GM23338 (cell line): Measurements from ENCODE around the gene USP24. TPM values are rescaled to one million over a fixed set of nuclear protein-coding genes. Genes with fewer than 3 reads are reported as not detected.

Experiments
- ATAC-seq: fragments of 200-7000 bp; cut with Tn5 transposase; 3 replicates; pipeline ENCODE4 v1.9.1; 2020
- DNase-seq: peaks from one replicate; pipeline ENCODE4 v3.0.0-alpha.2; 2015; ENCODE audit warnings: low spot score
- H2AFZ ChIP-seq: fragments of 200-600 bp; sonication (generic); 2 replicates; pipeline ENCODE4 v1.8.0; 2016; ENCODE audit warnings: antibody characterized with exemption, mild to moderate bottlenecking, moderate library complexity
- H3F3A ChIP-seq: fragments of 200-600 bp; sonication (generic); replicated peaks from 2 replicates; pipeline ENCODE4 v1.8.0; 2017; ENCODE audit warnings: antibody characterized with exemption, mixed run types, low read depth
- H3K27ac ChIP-seq: fragments of 200-600 bp; sonication (generic); 2 replicates; pipeline ENCODE4 v1.6.1; 2016; ENCODE audit warnings: low read depth
- H3K27me3 ChIP-seq: fragments of 200-600 bp; sonication (generic); 2 replicates; pipeline ENCODE4 v1.8.0; 2016; ENCODE audit warnings: mild to moderate bottlenecking, mixed run types, moderate library complexity; ENCODE audit not compliant: insufficient read depth
- H3K36me3 ChIP-seq: fragments of 200-600 bp; sonication (generic); 2 replicates; pipeline ENCODE4 v1.8.0; 2016; ENCODE audit warnings: mild to moderate bottlenecking; ENCODE audit not compliant: insufficient read depth
- H3K4me1 ChIP-seq: fragments of 200-600 bp; sonication (generic); 2 replicates; pipeline ENCODE4 v1.8.0; 2016; ENCODE audit warnings: mild to moderate bottlenecking, moderate library complexity; ENCODE audit not compliant: insufficient read depth
- H3K4me2 ChIP-seq: fragments of 200-600 bp; sonication (generic); 2 replicates; pipeline ENCODE4 v1.7.1; 2017; ENCODE audit warnings: mixed run types
- H3K4me3 ChIP-seq: fragments of 200-600 bp; sonication (generic); 2 replicates; pipeline ENCODE4 v1.6.1; 2016; ENCODE audit warnings: mixed run types
- H3K79me2 ChIP-seq: fragments of 200-600 bp; sonication (generic); replicated peaks from 2 replicates; pipeline ENCODE4 v1.8.0; 2017; ENCODE audit warnings: mild to moderate bottlenecking; ENCODE audit not compliant: insufficient read depth
- H3K9me2 ChIP-seq: fragments of 200-600 bp; sonication (generic); 2 replicates; pipeline ENCODE4 v1.8.0; 2017; ENCODE audit not compliant: insufficient read depth
- H4K20me1 ChIP-seq: fragments of 200-600 bp; sonication (generic); replicated peaks from 2 replicates; pipeline ENCODE4 v1.8.0; 2017; ENCODE audit warnings: mild to moderate bottlenecking; ENCODE audit not compliant: insufficient read depth
- H3K27ac Mint-ChIP-seq: 2 replicates; pipeline ENCODE4 v1.8.0; 2020; ENCODE audit warnings: inconsistent platforms, mild to moderate bottlenecking, moderate library complexity, mixed read lengths
- H3K27me3 Mint-ChIP-seq: 3 replicates; pipeline ENCODE4 v1.8.0; 2022; ENCODE audit warnings: low read depth, mild to moderate bottlenecking, moderate library complexity, mixed read lengths, inconsistent platforms; ENCODE audit not compliant: insufficient read depth, poor library complexity
- H3K36me3 Mint-ChIP-seq: 3 replicates; pipeline ENCODE4 v1.8.0; 2021; ENCODE audit warnings: low read depth, mild to moderate bottlenecking, inconsistent platforms, moderate library complexity, mixed read lengths
- H3K4me1 Mint-ChIP-seq: 3 replicates; pipeline ENCODE4 v1.8.0; 2020; ENCODE audit warnings: mild to moderate bottlenecking, inconsistent platforms, mixed read lengths
- H3K4me3 Mint-ChIP-seq: 3 replicates; pipeline ENCODE4 v1.8.0; 2021; ENCODE audit warnings: moderate library complexity, mild to moderate bottlenecking, inconsistent platforms, mixed read lengths
- H3K9me3 Mint-ChIP-seq: 3 replicates; pipeline ENCODE4 v1.8.0; 2020; ENCODE audit warnings: moderate library complexity, mild to moderate bottlenecking, inconsistent platforms, mixed read lengths
- CREB1 ChIP-seq: fragments of 250-450 bp; sonication (Bioruptor Pico); IDR thresholded peaks from 2 replicates; pipeline ENCODE4 v1.5.0; 2020; ENCODE audit warnings: low read depth, mild to moderate bottlenecking, moderate library complexity
- EZH2 ChIP-seq: fragments of 200-600 bp; sonication (generic); IDR thresholded peaks from one replicate; pipeline ENCODE4 v1.8.0; 2017; ENCODE audit warnings: antibody characterized with exemption, mild to moderate bottlenecking, low read depth; ENCODE audit not compliant: unreplicated experiment
- EZH2phosphoT487 ChIP-seq: fragments of 200-600 bp; sonication (generic); IDR thresholded peaks from one replicate; pipeline ENCODE4 v1.8.1; 2018; ENCODE audit warnings: antibody characterized with exemption; ENCODE audit not compliant: unreplicated experiment
- JUNB ChIP-seq: IDR thresholded peaks from one replicate; pipeline ENCODE4 v1.6.1; 2016; ENCODE audit warnings: antibody characterized with exemption; ENCODE audit not compliant: unreplicated experiment
- NANOG ChIP-seq: IDR thresholded peaks from 2 replicates; pipeline ENCODE4 v1.6.1; 2016; ENCODE audit warnings: antibody characterized with exemption, borderline replicate concordance
- POLR2AphosphoS5 ChIP-seq: IDR thresholded peaks from 2 replicates; pipeline ENCODE4 v1.6.1; 2016; ENCODE audit warnings: antibody characterized with exemption, low read depth
- STAT1 ChIP-seq: IDR thresholded peaks from one replicate; pipeline ENCODE4 v1.6.1; 2016; ENCODE audit warnings: antibody characterized with exemption; ENCODE audit not compliant: unreplicated experiment
- ZNF114 ChIP-seq: fragments of 250-450 bp; sonication (Bioruptor Pico); IDR thresholded peaks from 2 replicates; pipeline ENCODE4 v1.5.0; 2020; ENCODE audit warnings: mild to moderate bottlenecking, moderate library complexity
- ZNF331 ChIP-seq: fragments of 250-450 bp; sonication (Bioruptor Pico); IDR thresholded peaks from 2 replicates; pipeline ENCODE4 v1.5.0; 2020; ENCODE audit warnings: low read depth, mild to moderate bottlenecking, moderate library complexity
- polyA plus RNA-seq: library from polyadenylated mRNA; unstranded; fragments of >200 nt; fragmentation: Nextera tagmentation; extraction: Ambion mirVana; gene quantifications from 2 replicates; pipeline ENCODE4 v1.2.1, GENCODE V29; 2016
- total RNA-seq: library from RNA; depleted of rRNA; stranded (reverse); fragments of >200 nt; shearing (Covaris generic); gene quantifications from 2 replicates; pipeline ENCODE4 v1.2.3, GENCODE V29; 2014
- TF ChIP-seq, protein P1 (sequence below): fragments of 250-450 bp; sonication (Bioruptor Pico); IDR thresholded peaks from 2 replicates; pipeline ENCODE4 v1.5.0; 2020; ENCODE audit warnings: mild to moderate bottlenecking, moderate library complexity
- TF ChIP-seq, protein P2 (sequence below): IDR thresholded peaks from 2 replicates; pipeline ENCODE4 v1.6.1; 2016; ENCODE audit warnings: antibody characterized with exemption
- TF ChIP-seq, protein P3 (sequence below), 2 experiments: fragments of 200-600 bp in 1 of 2; sonication (generic) in 1 of 2; conservative IDR thresholded peaks; 2 replicates each; pipeline versions ENCODE4 v1.5.1 to v1.6.1; 2016 to 2017; ENCODE audit warnings: antibody characterized with exemption in 2 of 2, low read depth in 2 of 2, mild to moderate bottlenecking in 2 of 2, moderate library complexity in 1 of 2

The USP24 gene
- total and polyA plus RNA-seq, 2 experiments from 2014 or later, result 12.1 to 32.6 TPM

DNA sequence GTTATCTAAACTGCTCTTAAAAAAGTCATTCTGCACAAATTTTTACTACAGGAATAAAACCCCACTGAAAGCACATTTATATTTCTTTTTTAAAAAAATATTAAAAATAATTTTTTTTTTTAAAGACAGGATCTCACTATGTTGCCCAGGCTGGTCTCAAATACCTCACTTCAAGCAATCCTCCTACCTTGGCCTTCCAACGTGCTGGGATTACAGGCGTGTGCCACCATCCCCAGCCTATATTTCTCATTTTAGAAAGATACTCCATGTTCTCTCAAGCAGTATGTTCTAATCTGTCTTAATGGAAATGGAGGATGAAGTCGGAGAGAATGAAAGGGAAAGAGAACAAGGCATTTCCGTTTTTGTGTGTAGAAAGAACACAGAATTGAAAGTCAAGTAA, 17.1 kb downstream of the USP24 start:
- no peak overlapping the region for H3K27ac ChIP-seq
- H4K20me1 ChIP-seq, result peaks cover 8% of the 10 kb centered on the region

DNA sequence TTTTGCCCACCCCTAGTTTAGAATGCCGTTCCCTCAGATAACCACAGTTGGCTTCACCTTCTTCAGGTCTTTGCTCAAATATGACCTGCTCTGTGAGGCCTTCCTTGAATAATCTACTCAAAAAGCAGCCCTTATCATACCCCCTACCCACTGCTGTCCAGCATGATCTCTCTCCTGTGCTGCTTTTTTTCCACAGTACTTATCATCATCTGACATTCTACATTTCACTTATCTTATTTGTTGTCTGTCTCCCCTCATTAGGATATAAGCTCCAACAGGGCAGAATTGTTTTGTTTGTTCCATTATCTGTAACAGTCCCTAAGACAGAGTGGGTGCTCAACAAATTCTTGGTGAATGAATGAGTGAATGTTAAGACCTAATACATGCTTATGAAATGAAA, 18.1 kb downstream of the USP24 start:
- Histone ChIP-seq H4K20me1 (peaks cover 2% of the 10 kb centered on the region), H3K4me3 (no peak overlapping the region)
- DNase-seq, result no peak
- no peak for TF ChIP-seq JUNB
- TF ChIP-seq NANOG, result no peak
- TF ChIP-seq, protein P1, sequence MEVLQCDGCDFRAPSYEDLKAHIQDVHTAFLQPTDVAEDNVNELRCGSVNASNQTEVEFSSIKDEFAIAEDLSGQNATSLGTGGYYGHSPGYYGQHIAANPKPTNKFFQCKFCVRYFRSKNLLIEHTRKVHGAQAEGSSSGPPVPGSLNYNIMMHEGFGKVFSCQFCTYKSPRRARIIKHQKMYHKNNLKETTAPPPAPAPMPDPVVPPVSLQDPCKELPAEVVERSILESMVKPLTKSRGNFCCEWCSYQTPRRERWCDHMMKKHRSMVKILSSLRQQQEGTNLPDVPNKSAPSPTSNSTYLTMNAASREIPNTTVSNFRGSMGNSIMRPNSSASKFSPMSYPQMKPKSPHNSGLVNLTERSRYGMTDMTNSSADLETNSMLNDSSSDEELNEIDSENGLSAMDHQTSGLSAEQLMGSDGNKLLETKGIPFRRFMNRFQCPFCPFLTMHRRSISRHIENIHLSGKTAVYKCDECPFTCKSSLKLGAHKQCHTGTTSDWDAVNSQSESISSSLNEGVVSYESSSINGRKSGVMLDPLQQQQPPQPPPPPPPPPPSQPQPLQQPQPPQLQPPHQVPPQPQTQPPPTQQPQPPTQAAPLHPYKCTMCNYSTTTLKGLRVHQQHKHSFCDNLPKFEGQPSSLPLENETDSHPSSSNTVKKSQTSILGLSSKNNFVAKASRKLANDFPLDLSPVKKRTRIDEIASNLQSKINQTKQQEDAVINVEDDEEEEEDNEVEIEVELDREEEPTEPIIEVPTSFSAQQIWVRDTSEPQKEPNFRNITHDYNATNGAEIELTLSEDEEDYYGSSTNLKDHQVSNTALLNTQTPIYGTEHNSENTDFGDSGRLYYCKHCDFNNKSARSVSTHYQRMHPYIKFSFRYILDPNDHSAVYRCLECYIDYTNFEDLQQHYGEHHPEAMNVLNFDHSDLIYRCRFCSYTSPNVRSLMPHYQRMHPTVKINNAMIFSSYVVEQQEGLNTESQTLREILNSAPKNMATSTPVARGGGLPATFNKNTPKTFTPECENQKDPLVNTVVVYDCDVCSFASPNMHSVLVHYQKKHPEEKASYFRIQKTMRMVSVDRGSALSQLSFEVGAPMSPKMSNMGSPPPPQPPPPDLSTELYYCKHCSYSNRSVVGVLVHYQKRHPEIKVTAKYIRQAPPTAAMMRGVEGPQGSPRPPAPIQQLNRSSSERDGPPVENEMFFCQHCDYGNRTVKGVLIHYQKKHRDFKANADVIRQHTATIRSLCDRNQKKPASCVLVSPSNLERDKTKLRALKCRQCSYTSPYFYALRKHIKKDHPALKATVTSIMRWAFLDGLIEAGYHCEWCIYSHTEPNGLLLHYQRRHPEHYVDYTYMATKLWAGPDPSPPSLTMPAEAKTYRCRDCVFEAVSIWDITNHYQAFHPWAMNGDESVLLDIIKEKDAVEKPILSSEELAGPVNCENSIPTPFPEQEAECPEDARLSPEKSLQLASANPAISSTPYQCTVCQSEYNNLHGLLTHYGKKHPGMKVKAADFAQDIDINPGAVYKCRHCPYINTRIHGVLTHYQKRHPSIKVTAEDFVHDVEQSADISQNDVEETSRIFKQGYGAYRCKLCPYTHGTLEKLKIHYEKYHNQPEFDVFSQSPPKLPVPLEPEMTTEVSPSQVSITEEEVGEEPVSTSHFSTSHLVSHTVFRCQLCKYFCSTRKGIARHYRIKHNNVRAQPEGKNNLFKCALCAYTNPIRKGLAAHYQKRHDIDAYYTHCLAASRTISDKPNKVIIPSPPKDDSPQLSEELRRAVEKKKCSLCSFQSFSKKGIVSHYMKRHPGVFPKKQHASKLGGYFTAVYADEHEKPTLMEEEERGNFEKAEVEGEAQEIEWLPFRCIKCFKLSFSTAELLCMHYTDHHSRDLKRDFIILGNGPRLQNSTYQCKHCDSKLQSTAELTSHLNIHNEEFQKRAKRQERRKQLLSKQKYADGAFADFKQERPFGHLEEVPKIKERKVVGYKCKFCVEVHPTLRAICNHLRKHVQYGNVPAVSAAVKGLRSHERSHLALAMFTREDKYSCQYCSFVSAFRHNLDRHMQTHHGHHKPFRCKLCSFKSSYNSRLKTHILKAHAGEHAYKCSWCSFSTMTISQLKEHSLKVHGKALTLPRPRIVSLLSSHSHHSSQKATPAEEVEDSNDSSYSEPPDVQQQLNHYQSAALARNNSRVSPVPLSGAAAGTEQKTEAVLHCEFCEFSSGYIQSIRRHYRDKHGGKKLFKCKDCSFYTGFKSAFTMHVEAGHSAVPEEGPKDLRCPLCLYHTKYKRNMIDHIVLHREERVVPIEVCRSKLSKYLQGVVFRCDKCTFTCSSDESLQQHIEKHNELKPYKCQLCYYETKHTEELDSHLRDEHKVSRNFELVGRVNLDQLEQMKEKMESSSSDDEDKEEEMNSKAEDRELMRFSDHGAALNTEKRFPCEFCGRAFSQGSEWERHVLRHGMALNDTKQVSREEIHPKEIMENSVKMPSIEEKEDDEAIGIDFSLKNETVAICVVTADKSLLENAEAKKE, result no peak
- TF ChIP-seq EZH2phosphoT487, result no peak
- TF ChIP-seq ZNF114 (CRISPR knock-in tag), result no peak
- TF ChIP-seq, protein P2, sequence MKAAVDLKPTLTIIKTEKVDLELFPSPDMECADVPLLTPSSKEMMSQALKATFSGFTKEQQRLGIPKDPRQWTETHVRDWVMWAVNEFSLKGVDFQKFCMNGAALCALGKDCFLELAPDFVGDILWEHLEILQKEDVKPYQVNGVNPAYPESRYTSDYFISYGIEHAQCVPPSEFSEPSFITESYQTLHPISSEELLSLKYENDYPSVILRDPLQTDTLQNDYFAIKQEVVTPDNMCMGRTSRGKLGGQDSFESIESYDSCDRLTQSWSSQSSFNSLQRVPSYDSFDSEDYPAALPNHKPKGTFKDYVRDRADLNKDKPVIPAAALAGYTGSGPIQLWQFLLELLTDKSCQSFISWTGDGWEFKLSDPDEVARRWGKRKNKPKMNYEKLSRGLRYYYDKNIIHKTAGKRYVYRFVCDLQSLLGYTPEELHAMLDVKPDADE, result no peak
- TF ChIP-seq ZNF331 (CRISPR knock-in tag), result no peak
- no peak for TF ChIP-seq EZH2

More for the DNA sequence above, 17.1 kb downstream of the USP24 start:
- ATAC-seq, result no peak
- no peaks in the 10 kb centered on the region for H3K9me2 ChIP-seq
- H2AFZ ChIP-seq, result no peak overlapping the region
- no peak for DNase-seq
- 0 out of 2 replicates have a peak, but pooled peaks cover 5% of the 10 kb centered on the region for H3K36me3 ChIP-seq
- peaks cover 20% of the 10 kb centered on the region for H3K36me3 Mint-ChIP-seq
- H3K4me3 ChIP-seq, result no peak overlapping the region
- H3K27me3 Mint-ChIP-seq, result peaks cover 2% of the 10 kb centered on the region
- no peaks in the 10 kb centered on the region for H3K27me3 ChIP-seq
- H3F3A ChIP-seq, result no peaks in the 10 kb centered on the region
- TF ChIP-seq EZH2phosphoT487, result no peak
- TF ChIP-seq, protein P3, sequence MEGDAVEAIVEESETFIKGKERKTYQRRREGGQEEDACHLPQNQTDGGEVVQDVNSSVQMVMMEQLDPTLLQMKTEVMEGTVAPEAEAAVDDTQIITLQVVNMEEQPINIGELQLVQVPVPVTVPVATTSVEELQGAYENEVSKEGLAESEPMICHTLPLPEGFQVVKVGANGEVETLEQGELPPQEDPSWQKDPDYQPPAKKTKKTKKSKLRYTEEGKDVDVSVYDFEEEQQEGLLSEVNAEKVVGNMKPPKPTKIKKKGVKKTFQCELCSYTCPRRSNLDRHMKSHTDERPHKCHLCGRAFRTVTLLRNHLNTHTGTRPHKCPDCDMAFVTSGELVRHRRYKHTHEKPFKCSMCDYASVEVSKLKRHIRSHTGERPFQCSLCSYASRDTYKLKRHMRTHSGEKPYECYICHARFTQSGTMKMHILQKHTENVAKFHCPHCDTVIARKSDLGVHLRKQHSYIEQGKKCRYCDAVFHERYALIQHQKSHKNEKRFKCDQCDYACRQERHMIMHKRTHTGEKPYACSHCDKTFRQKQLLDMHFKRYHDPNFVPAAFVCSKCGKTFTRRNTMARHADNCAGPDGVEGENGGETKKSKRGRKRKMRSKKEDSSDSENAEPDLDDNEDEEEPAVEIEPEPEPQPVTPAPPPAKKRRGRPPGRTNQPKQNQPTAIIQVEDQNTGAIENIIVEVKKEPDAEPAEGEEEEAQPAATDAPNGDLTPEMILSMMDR (conservative IDR thresholded peaks at IDR 0.05; ENCODE audit: low read depth in 2 of 2), result no peak
- no peak for TF ChIP-seq EZH2
- no peak for TF ChIP-seq STAT1
- no peak for TF ChIP-seq ZNF114 (CRISPR knock-in tag)
- TF ChIP-seq ZNF331 (CRISPR knock-in tag), result no peak
- TF ChIP-seq CREB1 (CRISPR knock-in tag), result no peak
- TF ChIP-seq JUNB, result no peak
- TF ChIP-seq NANOG, result no peak
- TF ChIP-seq POLR2AphosphoS5, result no peak
- H3K79me2 ChIP-seq, result peaks cover 69% of the 10 kb centered on the region
- no peaks in the 10 kb centered on the region; the same call in 2 of the 3 replicates for H3K9me3 Mint-ChIP-seq
- peaks cover 24% of the 10 kb centered on the region for H3K4me1 Mint-ChIP-seq
- no peak overlapping the region for H3K4me2 ChIP-seq
- peaks cover 11% of the 10 kb centered on the region for H3K4me1 ChIP-seq
- H3K27ac Mint-ChIP-seq, result no peak overlapping the region
- no peak overlapping the region for H3K4me3 Mint-ChIP-seq

More for the DNA sequence above, 18.1 kb downstream of the USP24 start:
- no peaks in the 10 kb centered on the region; the same call in 2 of the 3 replicates for H3K9me3 Mint-ChIP-seq
- H3K36me3 ChIP-seq, result 0 out of 2 replicates have a peak, but pooled peaks cover 5% of the 10 kb centered on the region
- ATAC-seq, result no peak
- no peaks in the 10 kb centered on the region for H3K27me3 ChIP-seq
- H3K9me2 ChIP-seq, result no peaks in the 10 kb centered on the region
- H3K27ac Mint-ChIP-seq, result no peak overlapping the region
- H3F3A ChIP-seq, result no peaks in the 10 kb centered on the region
- H3K79me2 ChIP-seq, result peaks cover 76% of the 10 kb centered on the region
- no peak overlapping the region for H3K27ac ChIP-seq
- H3K4me1 ChIP-seq, result peaks cover 11% of the 10 kb centered on the region
- no peak overlapping the region for H3K4me3 Mint-ChIP-seq
- H3K36me3 Mint-ChIP-seq, result peaks cover 20% of the 10 kb centered on the region
- H3K4me2 ChIP-seq, result no peak overlapping the region
- H3K27me3 Mint-ChIP-seq, result peaks cover 2% of the 10 kb centered on the region
- peaks cover 25% of the 10 kb centered on the region for H3K4me1 Mint-ChIP-seq
- no peak overlapping the region for H2AFZ ChIP-seq
